Lower leg skin (tissue), 4 donors: ENCODE results near the gene DLGAP1. TPM values are rescaled to one million over a fixed set of nuclear protein-coding genes. Genes with fewer than 3 reads are reported as not detected.

Experiments used
- DNase-seq, 2 donors: peaks; one replicate each; pipeline ENCODE4 v3.0.0-alpha.2; 2019; ENCODE audit warnings: low spot score in 2 of 2
- H3K4me3 ChIP-seq: fragments of 200-600 bp; sonication (generic); 2 replicates; pipeline ENCODE4 v1.5.1; 2017; ENCODE audit warnings: mild to moderate bottlenecking, low read depth; ENCODE audit not compliant: poor library complexity, severe bottlenecking
- POLR2A ChIP-seq, 2 donors: fragments of 450-650 bp; IDR thresholded peaks; one replicate each; pipeline ENCODE4 v1.6.1; 2016 to 2017; ENCODE audit warnings: antibody characterized with exemption in 2 of 2, mild to moderate bottlenecking in 1 of 2, moderate library complexity in 1 of 2
- WGBS, 2 donors: methylation state at CpG; one replicate each; pipeline ENCODE4 v1.1.5; 2018; 5-methylcytosine and 5-hydroxymethylcytosine counted together
- intact Hi-C: fragments of 100-400 bp; cut with DNase I; formaldehyde crosslinking; loops from one replicate; pipeline ENCODE4 v1.15.0; 2023; ENCODE audit warnings: low total_unique reads
- total RNA-seq, 4 donors: library from RNA; depleted of rRNA; stranded (reverse); fragments of >200 nt; gene quantifications; one replicate each; pipeline ENCODE4 v1.1.0, GENCODE V29; 2016
- TF ChIP-seq, protein P1 (sequence below), 3 donors: fragments of 450-650 bp; IDR thresholded peaks; one replicate each; pipeline ENCODE4 v1.5.1; 2016; ENCODE audit warnings: antibody characterized with exemption in 3 of 3, mild to moderate bottlenecking in 3 of 3, moderate library complexity in 2 of 3

DLGAP1 gene
- total RNA-seq, 4 donors from 2014 or later = 0.34 to 1.3 (median 0.82) TPM

- H3K4me3 ChIP-seq = no peak overlapping the region
- 66 to 74% methylated on average over 4 of the region's 4 CpGs for WGBS, 2 donors
- no peak for TF ChIP-seq POLR2A (IDR thresholded peaks at IDR 0.05)
- TF ChIP-seq, protein P1, sequence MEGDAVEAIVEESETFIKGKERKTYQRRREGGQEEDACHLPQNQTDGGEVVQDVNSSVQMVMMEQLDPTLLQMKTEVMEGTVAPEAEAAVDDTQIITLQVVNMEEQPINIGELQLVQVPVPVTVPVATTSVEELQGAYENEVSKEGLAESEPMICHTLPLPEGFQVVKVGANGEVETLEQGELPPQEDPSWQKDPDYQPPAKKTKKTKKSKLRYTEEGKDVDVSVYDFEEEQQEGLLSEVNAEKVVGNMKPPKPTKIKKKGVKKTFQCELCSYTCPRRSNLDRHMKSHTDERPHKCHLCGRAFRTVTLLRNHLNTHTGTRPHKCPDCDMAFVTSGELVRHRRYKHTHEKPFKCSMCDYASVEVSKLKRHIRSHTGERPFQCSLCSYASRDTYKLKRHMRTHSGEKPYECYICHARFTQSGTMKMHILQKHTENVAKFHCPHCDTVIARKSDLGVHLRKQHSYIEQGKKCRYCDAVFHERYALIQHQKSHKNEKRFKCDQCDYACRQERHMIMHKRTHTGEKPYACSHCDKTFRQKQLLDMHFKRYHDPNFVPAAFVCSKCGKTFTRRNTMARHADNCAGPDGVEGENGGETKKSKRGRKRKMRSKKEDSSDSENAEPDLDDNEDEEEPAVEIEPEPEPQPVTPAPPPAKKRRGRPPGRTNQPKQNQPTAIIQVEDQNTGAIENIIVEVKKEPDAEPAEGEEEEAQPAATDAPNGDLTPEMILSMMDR (IDR thresholded peaks at IDR 0.05) = no peak
- intact Hi-C loops = no loop called here
- no peak for DNase-seq
Observed at GRCh38 chr18:3967359-3968180, 487.5 kb downstream of the DLGAP1 start.

DNA sequence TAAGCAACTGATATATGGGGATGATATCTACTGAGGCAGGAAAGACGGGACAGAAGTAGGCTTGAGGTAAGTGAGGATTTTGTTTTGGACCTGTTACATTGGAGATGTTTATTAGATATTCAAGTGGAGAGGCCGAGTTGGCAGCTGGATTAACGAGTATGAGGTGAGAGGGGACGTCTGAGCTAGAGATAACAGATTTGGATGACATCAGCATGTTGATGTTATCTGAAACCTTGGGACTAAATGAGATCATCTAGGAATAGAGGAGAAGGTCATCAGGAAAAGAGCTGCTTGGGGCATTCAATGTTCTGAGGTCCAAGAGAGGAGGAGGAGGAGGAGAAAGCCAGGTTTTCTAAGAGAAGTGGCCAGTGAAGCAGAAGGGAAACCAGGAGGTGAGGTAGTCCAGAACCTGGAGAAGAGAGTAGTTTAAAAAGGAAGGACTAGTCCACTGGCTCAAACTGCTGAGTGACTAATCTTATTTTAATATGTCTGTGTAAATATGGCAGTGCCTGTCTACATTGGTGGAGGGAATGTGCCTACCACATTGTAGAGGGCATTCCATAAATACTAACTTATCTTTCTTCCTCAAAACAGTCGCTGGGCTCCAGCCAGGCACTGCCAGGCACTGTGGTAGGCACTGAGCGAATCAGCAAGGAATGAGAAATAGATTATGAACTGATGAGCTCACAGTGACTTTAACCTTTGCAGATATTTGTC, 488.3 kb downstream of the DLGAP1 start:
- intact Hi-C loops = no loop called here
- 58 to 59% methylated on average over 6 of the region's 6 CpGs for WGBS, 2 donors
- DNase-seq = no peak
- TF ChIP-seq, protein P1 (IDR thresholded peaks at IDR 0.05) = no peak
- no peak for TF ChIP-seq POLR2A (IDR thresholded peaks at IDR 0.05)
- H3K4me3 ChIP-seq = no peak overlapping the region

DNA sequence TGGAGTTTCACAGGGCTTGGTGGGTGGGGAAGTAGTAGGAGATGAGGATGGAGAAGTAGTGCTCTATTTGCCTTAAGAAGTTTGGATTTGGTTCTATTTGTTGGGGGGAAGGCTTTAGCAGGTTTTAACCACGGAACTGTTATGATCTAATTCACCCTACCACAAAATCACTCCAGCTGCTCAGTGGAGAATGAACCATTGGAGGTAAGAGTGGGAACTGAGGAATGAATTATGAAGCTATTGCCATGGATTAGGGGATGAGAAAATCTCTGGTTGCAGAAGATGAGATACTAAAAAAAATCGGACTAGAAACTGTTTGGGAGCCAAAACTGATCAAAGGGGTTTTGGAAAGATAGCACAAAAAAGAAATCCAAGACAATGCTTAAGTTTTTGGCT, 488.9 kb downstream of the DLGAP1 start:
- TF ChIP-seq, protein P1 (IDR thresholded peaks at IDR 0.05) = no peak
- no peak for TF ChIP-seq POLR2A (IDR thresholded peaks at IDR 0.05)
- no peak overlapping the region for H3K4me3 ChIP-seq
- 75 to 78% methylated on average over 2 of the region's 2 CpGs for WGBS, 2 donors
- intact Hi-C loops = no loop called here
- no peak for DNase-seq

GRCh38 chr18:3960977-3961376, 494.1 kb downstream of the DLGAP1 start:
- 88 to 90% methylated on average over 7 of the region's 7 CpGs for WGBS, 2 donors
- intact Hi-C loops = no loop called here
- TF ChIP-seq, protein P1 (IDR thresholded peaks at IDR 0.05) = no peak
- TF ChIP-seq POLR2A (IDR thresholded peaks at IDR 0.05) = no peak
- H3K4me3 ChIP-seq = no peak overlapping the region
- DNase-seq = no peak

DNA sequence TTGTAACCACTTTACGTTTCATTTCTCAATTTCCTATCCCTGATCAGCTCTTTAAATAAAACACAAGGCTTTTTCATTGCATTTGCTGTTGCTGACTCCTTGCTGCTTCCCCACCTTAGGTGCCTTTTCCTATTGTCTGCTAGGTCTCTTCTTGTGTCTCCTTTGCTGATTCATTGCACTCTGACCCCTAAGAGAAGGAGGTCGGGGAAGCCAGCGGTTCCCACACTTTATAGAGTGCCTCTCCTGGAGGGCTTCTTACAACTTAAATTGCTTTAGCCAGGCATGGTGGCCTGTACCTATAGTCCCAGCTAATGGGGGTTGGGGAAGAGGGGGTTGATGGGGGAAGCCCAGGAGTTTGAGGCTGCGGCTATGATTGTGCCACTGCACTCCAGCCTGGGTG, 495.0 kb downstream of the DLGAP1 start:
- intact Hi-C loops = no loop called here
- DNase-seq = no peak
- 87 to 88% methylated on average over 4 of the region's 4 CpGs for WGBS, 2 donors

More for the DNA sequence above, 495.0 kb downstream of the DLGAP1 start:
- no peak overlapping the region for H3K4me3 ChIP-seq
- no peak for TF ChIP-seq POLR2A (IDR thresholded peaks at IDR 0.05)
- TF ChIP-seq, protein P1 (IDR thresholded peaks at IDR 0.05) = no peak
